GM21619 (cell line): ENCODE results near the gene TBPL2.
"Not testable (repeated sequence)": the region's sequence is repeated elsewhere in the genome, so short reads cannot be mapped to it uniquely, and the experiment has no call there.

Experiments
- ATAC-seq: cut with Tn5 transposase; IDR thresholded peaks from one replicate; pipeline ENCODE4 v1.9.1; 2021; ENCODE audit not compliant: unreplicated experiment

TBPL2 gene

GRCh38 chr14:55411426-55412389 lies 28.7 kb downstream of the TBPL2 start, which contains the start of gene ATG14:
Gene ATG14 (minus strand): TSS chr14:55411830. CDS start chr14:55411822, 8 bp downstream.
- peak; percentile 96 for ATAC-seq

GRCh38 chr14:55410876-55411275 lies 29.5 kb downstream of the TBPL2 start:
- ATAC-seq: no peak

GRCh38 chr14:55404173-55404854 lies 36.1 kb downstream of the TBPL2 start:
- ATAC-seq: no peak

GRCh38 chr14:55401751-55402150 lies 38.7 kb downstream of the TBPL2 start:
- no peak for ATAC-seq

- no peak for ATAC-seq
Observed at GRCh38 chr14:55399852-55400251, 40.6 kb downstream of the TBPL2 start.

GRCh38 chr14:55399183-55399582 lies 41.2 kb downstream of the TBPL2 start:
- no peak for ATAC-seq

GRCh38 chr14:55398679-55399078 lies 41.7 kb downstream of the TBPL2 start:
- no peak for ATAC-seq

GRCh38 chr14:55389330-55389729 lies 51.1 kb downstream of the TBPL2 start:
- no peak for ATAC-seq

GRCh38 chr14:55388160-55388559 lies 52.3 kb downstream of the TBPL2 start:
- no peak for ATAC-seq

- ATAC-seq: no peak
Observed at GRCh38 chr14:55387121-55387520, 53.3 kb downstream of the TBPL2 start.

GRCh38 chr14:55386037-55386808 lies 54.2 kb downstream of the TBPL2 start:
- no peak for ATAC-seq

- no peak for ATAC-seq
Observed at GRCh38 chr14:55384536-55384935, 55.9 kb downstream of the TBPL2 start.

- ATAC-seq: no peak
Observed at GRCh38 chr14:55383541-55384140, 56.8 kb downstream of the TBPL2 start.

- not testable (repeated sequence) for ATAC-seq
Observed at GRCh38 chr14:55383056-55383466, 57.4 kb downstream of the TBPL2 start.

- no peak for ATAC-seq
Observed at GRCh38 chr14:55382483-55382882, 57.9 kb downstream of the TBPL2 start.

- no peak for ATAC-seq
Observed at GRCh38 chr14:55381561-55381960, 58.9 kb downstream of the TBPL2 start.

- no peak for ATAC-seq
Observed at GRCh38 chr14:55381040-55381439, 59.4 kb downstream of the TBPL2 start.

- ATAC-seq: no peak
Observed at GRCh38 chr14:55377236-55377635, 63.2 kb downstream of the TBPL2 start.

- ATAC-seq: no peak
Observed at GRCh38 chr14:55374771-55375170, 65.6 kb downstream of the TBPL2 start.

- no peak for ATAC-seq
Observed at GRCh38 chr14:55373784-55374705, 66.4 kb downstream of the TBPL2 start.
